HG03558 (cell line): Measurements from ENCODE around the gene SELL.
"Not testable (repeated sequence)": the region's sequence is repeated elsewhere in the genome, so short reads cannot be mapped to it uniquely, and the experiment has no call there.

Experiments
- ATAC-seq: cut with Tn5 transposase; IDR thresholded peaks from one replicate; pipeline ENCODE4 v1.9.1; 2021; ENCODE audit warnings: moderate number of reproducible peaks; ENCODE audit not compliant: unreplicated experiment; ENCODE audit errors: extremely low read depth

The SELL gene

DNA sequence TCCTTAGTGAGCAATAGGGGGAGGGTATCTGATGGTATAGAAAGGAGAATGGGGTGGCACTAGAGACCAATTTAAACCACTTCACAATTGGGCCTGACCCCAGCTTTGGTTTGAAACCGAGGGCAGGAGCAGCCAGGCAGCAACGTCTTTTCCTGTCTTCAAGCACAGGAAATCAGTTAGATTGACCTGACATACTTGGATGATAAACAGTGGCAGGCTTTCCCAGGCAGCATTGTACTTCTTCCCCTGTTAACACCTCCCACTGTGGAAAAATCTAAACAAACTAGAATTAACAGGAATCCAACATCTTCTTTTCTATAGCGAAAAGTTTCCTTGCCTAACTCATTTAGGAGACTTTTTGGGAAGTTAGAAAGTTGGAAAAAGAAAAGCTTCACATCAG, 40.6 kb downstream of the SELL start:
- ATAC-seq = no peak

DNA sequence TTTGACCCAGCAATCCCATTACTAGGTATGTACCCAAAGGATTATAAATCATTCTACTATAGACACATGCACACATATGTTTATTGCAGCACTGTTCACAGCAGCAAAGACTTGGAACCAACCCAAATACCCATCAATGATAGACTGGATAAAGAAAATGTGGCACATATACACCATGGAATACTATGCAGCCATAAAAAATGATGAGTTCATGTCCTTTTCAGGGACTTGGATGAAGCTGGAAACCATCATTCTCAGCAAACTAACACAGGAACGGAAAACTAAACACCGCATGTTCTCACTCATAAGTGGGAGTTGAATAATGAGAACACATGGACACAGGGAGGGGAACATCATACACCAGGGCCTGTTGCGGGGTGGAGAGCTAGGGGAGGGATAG, 41.2 kb downstream of the SELL start:
- ATAC-seq = not testable (repeated sequence)

DNA sequence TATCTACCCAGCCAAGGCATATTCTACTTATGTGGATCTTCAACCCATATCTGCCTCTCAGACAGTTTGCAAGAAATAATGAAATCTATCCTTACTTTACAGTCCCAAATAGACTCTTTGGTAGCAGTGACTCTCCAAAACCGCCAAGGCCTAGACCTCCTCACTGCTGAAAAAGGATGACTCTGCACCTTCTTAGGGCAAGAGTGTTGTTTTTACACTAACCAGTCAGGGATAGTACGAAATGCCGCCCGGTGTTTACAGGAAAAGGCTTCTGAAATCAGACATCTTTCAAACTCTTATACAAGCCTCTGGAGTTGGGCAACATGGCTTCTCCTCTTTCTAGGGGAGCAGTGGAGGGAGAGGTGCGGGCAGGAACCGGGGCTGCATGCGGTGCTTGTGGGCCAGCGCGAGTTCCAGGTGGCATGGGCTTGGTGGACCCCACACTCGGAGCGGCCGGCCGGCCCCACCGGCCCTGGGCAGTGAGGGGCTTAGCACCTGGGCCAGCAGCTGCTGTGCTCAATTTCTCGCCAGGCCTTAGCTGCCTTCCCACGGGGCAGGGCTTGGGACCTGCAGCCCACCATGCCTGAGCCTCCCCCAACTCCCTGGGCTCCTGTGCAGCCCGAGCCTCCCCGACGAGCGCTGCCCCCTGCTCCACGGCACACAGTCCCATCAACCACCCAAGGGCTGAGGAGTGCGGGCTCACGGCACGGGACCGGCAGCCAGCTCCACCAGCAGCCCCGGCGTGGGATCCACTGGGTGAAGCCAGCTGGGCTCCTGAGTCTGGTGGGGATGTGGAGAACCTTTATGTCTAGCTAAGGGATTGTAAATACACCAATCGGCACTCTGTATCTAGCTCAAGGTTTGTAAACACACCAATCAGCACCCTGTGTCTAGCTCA, 43.5 kb downstream of the SELL start:
- not testable (repeated sequence) for ATAC-seq

- not testable (repeated sequence) for ATAC-seq
Measured at GRCh38 chr1:169667227-169667639, 44.2 kb downstream of the SELL start.

- not testable (repeated sequence) for ATAC-seq
Measured at GRCh38 chr1:169662680-169663079, 48.7 kb downstream of the SELL start.

GRCh38 chr1:169661066-169661465, 50.4 kb downstream of the SELL start:
- ATAC-seq = not testable (repeated sequence)

GRCh38 chr1:169658777-169659176, 52.6 kb downstream of the SELL start:
- not testable (repeated sequence) for ATAC-seq

GRCh38 chr1:169653873-169654272, 57.5 kb downstream of the SELL start:
- ATAC-seq = no peak

GRCh38 chr1:169651035-169651434, 60.4 kb downstream of the SELL start:
- ATAC-seq = no peak

DNA sequence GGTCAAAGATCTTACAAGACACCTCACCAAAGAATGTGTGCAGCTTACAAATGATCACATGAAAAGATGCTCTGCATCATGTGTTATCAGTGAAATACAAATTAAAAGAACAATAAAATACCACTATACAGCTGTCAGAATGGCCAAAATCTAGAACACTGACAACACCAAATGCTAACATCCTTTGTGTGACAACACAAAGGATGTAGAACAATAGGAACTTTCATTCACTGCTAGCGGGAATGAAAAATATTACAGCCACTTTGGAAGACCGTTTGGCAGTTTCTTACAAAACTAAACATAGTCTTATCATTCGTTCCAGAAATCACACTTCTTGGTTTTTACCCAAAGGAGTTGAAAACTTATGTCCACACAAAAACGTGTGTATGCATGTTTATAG, 60.9 kb downstream of the SELL start:
- no peak for ATAC-seq

DNA sequence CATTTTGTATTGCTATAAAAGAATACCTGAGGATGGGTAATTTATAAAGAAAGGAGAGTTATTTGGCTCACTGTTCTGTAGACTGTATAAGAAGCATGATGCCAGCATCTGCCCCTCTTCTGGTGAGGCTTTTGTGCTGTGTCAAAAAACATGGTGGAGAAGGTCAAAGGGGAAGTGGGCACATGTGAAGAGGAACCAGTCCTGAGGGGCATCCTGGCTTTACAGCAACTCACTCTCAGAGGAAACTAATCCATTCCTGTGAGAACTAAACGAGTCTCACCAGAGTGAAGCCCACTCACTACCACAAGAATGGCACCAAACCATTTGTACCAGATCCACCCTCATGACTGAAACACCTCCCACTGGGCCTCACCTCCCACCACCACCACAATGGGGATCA, 62.7 kb downstream of the SELL start:
- no peak for ATAC-seq

DNA sequence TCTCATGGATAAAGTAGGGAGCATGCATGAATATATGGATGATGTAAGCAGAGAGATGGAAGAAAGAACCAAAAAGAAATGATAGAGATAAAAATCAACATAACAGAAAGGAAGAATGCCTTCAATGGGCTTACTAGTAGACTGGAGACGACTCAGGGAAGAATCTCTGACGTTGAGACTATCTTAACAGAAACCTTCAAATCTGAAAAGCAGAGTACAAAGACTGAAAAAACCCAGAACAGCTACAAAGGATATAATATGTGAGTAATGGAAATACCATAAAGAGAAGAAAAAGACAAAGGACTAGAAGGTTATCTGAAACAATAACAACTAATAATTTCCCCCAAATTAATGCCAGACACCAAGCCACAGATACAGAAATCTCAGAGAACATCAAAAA, 63.2 kb downstream of the SELL start:
- ATAC-seq = no peak

- no peak for ATAC-seq
Measured at GRCh38 chr1:169647512-169647911, 63.9 kb downstream of the SELL start.

DNA sequence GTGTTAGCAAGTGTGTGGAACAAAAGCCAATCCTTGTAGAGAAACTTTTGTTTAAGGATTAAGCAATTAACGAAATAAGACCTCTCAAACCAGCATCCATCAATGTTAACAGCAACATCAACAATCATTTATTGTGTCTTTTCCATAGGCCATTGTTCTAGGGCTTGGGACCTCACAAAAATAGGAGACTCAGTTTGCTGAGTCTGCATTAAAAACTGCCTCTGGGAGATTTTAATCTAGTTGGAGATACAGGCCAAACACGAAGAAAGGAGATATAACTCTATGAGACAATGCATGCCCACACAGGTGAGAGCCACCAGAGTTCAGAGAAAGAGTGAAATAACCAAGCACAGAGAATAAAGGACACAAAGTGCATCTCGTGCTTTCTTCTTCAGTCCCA, 67.1 kb downstream of the SELL start:
- no peak for ATAC-seq
